Endothelial cell (in vitro differentiated cells): ENCODE results near the gene MACF1. TPM values are rescaled to one million over a fixed set of nuclear protein-coding genes. Genes with fewer than 3 reads are reported as not detected.
"Not testable (repeated sequence)": the region's sequence is repeated elsewhere in the genome, so short reads cannot be mapped to it uniquely, and the experiment has no call there.

Experiments
- DNase-seq: peaks from one replicate; pipeline ENCODE4 v3.0.0; 2021; ENCODE audit warnings: low spot score
- H3K27ac Mint-ChIP-seq: one replicate; pipeline ENCODE4 v1.8.0; 2021; ENCODE audit warnings: mixed read lengths, inconsistent platforms; ENCODE audit not compliant: unreplicated experiment
- H3K27me3 Mint-ChIP-seq: one replicate; pipeline ENCODE4 v1.8.0; 2021; ENCODE audit warnings: mild to moderate bottlenecking, moderate library complexity, mixed read lengths, inconsistent platforms; ENCODE audit not compliant: unreplicated experiment
- H3K36me3 Mint-ChIP-seq: one replicate; pipeline ENCODE4 v1.8.0; 2021; ENCODE audit warnings: mild to moderate bottlenecking, low read depth, mixed read lengths, inconsistent platforms; ENCODE audit not compliant: unreplicated experiment
- H3K4me1 Mint-ChIP-seq: one replicate; pipeline ENCODE4 v1.8.0; 2021; ENCODE audit warnings: mild to moderate bottlenecking, mixed read lengths, inconsistent platforms; ENCODE audit not compliant: unreplicated experiment
- H3K4me3 Mint-ChIP-seq: one replicate; pipeline ENCODE4 v1.8.0; 2021; ENCODE audit warnings: mild to moderate bottlenecking, mixed read lengths, inconsistent platforms; ENCODE audit not compliant: unreplicated experiment
- H3K9me3 Mint-ChIP-seq: one replicate; pipeline ENCODE4 v1.8.0; 2021; ENCODE audit warnings: mixed read lengths, inconsistent platforms; ENCODE audit not compliant: unreplicated experiment
- total RNA-seq: library from RNA; stranded (reverse); fragmentation: NEBNext Ultra II Directional; extraction: Animal tissue kit (Norgen Biotek cat#: 25700); gene quantifications from one replicate; pipeline ENCODE4 v1.2.1, GENCODE V29; 2021; ENCODE audit not compliant: unreplicated experiment
- TF ChIP-seq, protein P1 (sequence below): fragments of 200-600 bp; sonication (generic); IDR thresholded peaks from one replicate; pipeline ENCODE4 v1.5.0; 2021; ENCODE audit warnings: antibody characterized with exemption; ENCODE audit not compliant: unreplicated experiment

The MACF1 gene
- total RNA-seq, 1 donor from 2014 or later: 511 TPM

- H3K27me3 Mint-ChIP-seq: peaks cover 5% of the 10 kb centered on the region
- no peak overlapping the region for H3K4me3 Mint-ChIP-seq
- TF ChIP-seq, protein P1, sequence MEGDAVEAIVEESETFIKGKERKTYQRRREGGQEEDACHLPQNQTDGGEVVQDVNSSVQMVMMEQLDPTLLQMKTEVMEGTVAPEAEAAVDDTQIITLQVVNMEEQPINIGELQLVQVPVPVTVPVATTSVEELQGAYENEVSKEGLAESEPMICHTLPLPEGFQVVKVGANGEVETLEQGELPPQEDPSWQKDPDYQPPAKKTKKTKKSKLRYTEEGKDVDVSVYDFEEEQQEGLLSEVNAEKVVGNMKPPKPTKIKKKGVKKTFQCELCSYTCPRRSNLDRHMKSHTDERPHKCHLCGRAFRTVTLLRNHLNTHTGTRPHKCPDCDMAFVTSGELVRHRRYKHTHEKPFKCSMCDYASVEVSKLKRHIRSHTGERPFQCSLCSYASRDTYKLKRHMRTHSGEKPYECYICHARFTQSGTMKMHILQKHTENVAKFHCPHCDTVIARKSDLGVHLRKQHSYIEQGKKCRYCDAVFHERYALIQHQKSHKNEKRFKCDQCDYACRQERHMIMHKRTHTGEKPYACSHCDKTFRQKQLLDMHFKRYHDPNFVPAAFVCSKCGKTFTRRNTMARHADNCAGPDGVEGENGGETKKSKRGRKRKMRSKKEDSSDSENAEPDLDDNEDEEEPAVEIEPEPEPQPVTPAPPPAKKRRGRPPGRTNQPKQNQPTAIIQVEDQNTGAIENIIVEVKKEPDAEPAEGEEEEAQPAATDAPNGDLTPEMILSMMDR: no peak
- H3K9me3 Mint-ChIP-seq: no peaks in the 10 kb centered on the region
- no peak overlapping the region for H3K27ac Mint-ChIP-seq
- H3K4me1 Mint-ChIP-seq: no peaks in the 10 kb centered on the region
- no peak for DNase-seq
- H3K36me3 Mint-ChIP-seq: peaks cover 5% of the 10 kb centered on the region
Measured at GRCh38 chr1:39524171-39524570, 319.7 kb downstream of the MACF1 start.

- H3K27ac Mint-ChIP-seq: no peak overlapping the region
- H3K9me3 Mint-ChIP-seq: no peaks in the 10 kb centered on the region
- no peaks in the 10 kb centered on the region for H3K4me1 Mint-ChIP-seq
- no peak overlapping the region for H3K4me3 Mint-ChIP-seq
- peaks cover 3% of the 10 kb centered on the region for H3K27me3 Mint-ChIP-seq
- no peak for DNase-seq
- TF ChIP-seq, protein P1: no peak
- peaks cover 9% of the 10 kb centered on the region for H3K36me3 Mint-ChIP-seq
Measured at GRCh38 chr1:39524591-39525365, 320.3 kb downstream of the MACF1 start.

GRCh38 chr1:39525366-39526165 is 321.1 kb downstream of the MACF1 start:
- TF ChIP-seq, protein P1: no peak
- no peaks in the 10 kb centered on the region for H3K9me3 Mint-ChIP-seq

DNA sequence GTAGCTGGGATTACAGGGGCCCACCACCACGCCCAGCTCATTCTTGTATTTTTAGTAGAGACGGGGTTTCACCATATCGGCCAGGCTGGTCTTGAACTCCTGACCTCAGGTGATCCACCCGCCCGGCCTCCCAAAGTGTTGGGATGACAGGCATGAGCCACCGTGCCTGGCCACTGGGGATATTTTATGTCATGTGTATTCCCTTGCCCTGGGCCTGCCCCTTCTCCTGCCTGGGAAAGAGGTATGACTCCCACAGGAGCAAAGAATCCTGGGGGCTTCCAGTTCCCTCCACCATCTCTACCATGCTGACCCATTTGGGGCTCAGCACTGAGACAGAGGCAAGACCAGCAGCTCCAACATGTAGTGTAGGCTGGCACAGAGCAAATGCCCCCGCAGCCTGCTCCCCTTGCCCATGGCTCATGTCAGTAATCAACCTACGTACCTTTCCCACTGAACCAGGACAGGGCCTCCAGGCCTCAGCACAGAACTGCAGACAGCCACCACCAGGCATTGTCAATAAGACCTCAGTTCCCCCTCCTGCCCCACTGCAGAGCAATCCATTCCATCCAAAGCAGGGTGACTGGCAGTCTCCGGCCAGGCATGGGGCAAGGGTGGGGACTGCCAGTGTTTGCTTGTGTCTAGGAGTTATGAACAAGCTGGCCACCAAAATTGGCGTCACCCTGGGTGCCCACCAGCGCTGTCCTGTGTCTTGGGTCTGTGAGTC is 322.1 kb downstream of the MACF1 start:
- H3K9me3 Mint-ChIP-seq: no peaks in the 10 kb centered on the region
- H3K4me3 Mint-ChIP-seq: no peak overlapping the region
- TF ChIP-seq, protein P1: no peak
- H3K27ac Mint-ChIP-seq: no peak overlapping the region
- H3K36me3 Mint-ChIP-seq: peaks cover 18% of the 10 kb centered on the region
- no peaks in the 10 kb centered on the region for H3K4me1 Mint-ChIP-seq
- peaks cover 3% of the 10 kb centered on the region for H3K27me3 Mint-ChIP-seq
- DNase-seq: no peak

More at GRCh38 chr1:39525366-39526165, 321.1 kb downstream of the MACF1 start:
- Mint-ChIP-seq H3K36me3 (peaks cover 14% of the 10 kb centered on the region), H3K4me3 (no peak overlapping the region), H3K4me1 (no peaks in the 10 kb centered on the region), H3K27me3 (peaks cover 3% of the 10 kb centered on the region), H3K27ac (peak overlapping the region; percentile 9)
- no peak for DNase-seq

- DNase-seq, H3K4me1 Mint-ChIP-seq, H3K27ac Mint-ChIP-seq, H3K4me3 Mint-ChIP-seq, H3K9me3 Mint-ChIP-seq, H3K27me3 Mint-ChIP-seq: not testable (repeated sequence)
- peaks cover 18% of the 10 kb centered on the region for H3K36me3 Mint-ChIP-seq
Measured at GRCh38 chr1:39527190-39527579, 322.7 kb downstream of the MACF1 start.
